NCI-H345 treated with DMSO at 0.1 percent for 48 hours (cell line): ENCODE measurements around the gene DRD2.
"Not testable (repeated sequence)": the region's sequence is repeated elsewhere in the genome, so short reads cannot be mapped to it uniquely, and the experiment has no call there.

ENCODE experiments used
- DNase-seq: peaks from one replicate; lab custom pipeline; 2025; ENCODE audit not compliant: unreplicated experiment; lab: John Stamatoyannopoulos, UW

Gene DRD2

DNA sequence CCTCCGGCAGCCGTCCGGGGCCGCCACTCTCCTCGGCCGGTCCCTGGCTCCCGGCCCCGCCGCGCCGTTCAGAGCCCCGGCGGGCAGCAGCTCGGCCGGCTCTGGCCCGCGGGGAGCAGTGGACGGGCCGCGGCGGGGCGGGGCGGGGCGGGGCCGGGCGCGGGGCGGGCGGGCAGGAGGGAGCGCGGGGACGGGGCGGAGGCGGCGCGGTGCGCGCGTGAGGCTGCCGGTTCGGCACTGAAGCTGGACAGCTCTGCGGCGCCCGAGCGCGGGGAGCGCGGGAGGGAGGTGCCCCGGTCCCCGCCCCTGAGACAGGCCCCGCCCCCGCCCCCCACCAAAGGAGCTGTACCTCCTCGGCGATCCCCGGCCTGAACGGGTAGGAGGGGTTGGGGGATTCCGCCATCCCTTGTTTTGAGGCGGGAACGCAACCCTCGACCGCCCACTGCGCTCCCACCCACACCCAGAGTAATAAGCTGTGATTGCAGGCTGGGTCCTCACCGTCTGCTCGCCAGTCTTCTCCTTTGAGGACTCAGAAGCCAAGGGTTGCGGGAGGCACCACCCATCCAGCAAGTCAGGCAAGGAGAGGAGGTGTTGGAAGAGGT lies at the start of gene DRD2:
Gene DRD2, minus strand, starts transcription at position 239 of the 602 bp plus-strand sequence. CDS start 50,747 bp downstream, outside the sequence.
- peak; percentile 41 for DNase-seq

GRCh38 chr11:113523906-113524305 lies 48.7 kb upstream of the DRD2 start:
- not testable (repeated sequence) for DNase-seq

- DNase-seq = no peak
Measured at GRCh38 chr11:113521737-113522517, 46.7 kb upstream of the DRD2 start.

DNA sequence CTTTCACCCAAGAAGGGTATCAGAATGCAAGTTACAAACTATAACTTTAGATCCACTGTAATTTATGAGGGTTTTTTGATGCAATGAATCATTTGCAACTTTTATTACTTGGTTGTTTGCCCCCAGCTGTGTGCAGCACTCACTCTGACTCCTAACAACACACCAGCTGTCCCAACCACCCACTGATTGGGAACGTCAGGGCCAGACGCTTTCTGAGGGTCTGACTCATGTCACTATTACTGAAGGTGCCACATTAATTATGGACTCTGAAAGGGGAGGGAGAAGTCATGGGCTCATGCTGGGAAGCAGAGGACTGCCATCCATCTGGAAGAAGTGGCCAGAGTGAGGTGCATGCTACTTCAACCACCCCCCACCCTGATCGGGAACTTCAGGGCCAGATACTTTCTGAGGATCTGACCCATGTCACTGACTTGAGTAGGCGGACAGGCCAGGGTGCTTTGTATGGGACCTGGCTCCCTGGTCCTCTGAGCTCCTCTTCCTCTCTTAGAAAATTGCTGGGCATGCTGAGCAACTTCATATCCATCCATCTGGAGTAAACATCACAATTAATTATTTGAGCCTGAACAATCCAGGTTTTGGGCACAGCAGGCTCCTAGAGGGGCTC lies 44.9 kb upstream of the DRD2 start:
- DNase-seq = no peak

GRCh38 chr11:113518716-113519495 lies 43.7 kb upstream of the DRD2 start:
- DNase-seq = no peak

- no peak for DNase-seq
Measured at GRCh38 chr11:113517361-113517760, 42.2 kb upstream of the DRD2 start.

- DNase-seq = no peak
Measured at GRCh38 chr11:113514856-113515255, 39.7 kb upstream of the DRD2 start.

- no peak for DNase-seq
Measured at GRCh38 chr11:113507341-113507740, 32.1 kb upstream of the DRD2 start.

- DNase-seq = no peak
Measured at GRCh38 chr11:113506893-113507292, 31.7 kb upstream of the DRD2 start.

DNA sequence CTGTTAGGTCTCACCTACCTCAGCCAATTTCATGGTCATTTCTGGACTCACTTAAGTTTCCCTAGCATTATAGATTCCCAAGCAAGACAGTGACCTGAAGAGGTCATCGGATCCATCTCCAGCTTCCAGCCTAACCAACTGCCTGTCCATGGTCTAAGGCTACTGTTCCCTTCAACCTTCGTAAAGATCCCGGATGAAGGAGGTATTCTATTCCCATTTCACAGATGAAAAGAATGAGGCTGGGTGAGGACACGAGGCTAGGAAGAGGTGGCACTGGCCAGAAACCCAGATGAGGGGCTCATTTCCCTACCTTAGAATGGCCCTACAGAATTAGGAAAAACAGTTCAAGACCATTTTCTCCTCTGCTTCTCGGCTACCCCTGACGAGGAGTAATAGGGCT lies 31.3 kb upstream of the DRD2 start:
- no peak for DNase-seq

DNA sequence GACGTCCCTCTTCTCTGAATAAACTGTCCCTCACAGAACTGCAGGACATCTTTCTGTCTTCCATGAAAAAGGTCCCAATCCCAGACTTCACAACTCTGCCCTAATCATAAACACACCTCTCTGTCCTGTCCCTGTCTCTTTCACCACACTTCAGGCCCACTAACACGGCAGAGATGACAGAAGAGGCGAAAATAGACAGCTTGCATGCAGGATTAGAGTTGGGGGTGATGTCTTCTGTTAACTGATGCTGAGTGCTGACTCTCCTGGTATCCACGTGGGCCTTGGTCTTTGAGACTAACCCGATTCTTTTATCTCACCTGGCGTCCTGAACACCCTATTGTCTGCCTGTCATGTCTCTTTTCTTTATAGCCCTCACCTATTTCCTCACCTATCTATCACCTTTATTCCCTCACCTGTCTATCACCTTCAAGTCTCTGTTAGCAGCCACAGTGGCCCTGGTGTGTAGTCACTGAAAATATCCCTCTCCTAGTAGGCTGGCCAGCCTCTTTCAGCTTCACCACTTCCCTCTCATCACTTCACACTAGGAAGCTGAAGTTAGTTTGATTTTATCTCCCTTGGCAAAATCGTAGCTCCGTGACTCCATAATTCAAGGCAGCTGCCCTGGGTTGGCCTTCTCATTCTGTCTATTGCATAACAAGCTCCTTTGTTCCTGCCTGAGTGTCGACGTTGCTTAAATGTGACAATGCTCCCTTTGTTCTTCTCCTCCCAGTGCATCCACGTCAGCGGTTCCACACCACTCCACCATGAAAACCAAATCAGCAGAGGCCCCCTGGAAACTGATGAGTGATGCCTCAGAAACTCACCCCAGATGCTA lies 30.6 kb upstream of the DRD2 start:
- DNase-seq = peak; percentile 56

DNA sequence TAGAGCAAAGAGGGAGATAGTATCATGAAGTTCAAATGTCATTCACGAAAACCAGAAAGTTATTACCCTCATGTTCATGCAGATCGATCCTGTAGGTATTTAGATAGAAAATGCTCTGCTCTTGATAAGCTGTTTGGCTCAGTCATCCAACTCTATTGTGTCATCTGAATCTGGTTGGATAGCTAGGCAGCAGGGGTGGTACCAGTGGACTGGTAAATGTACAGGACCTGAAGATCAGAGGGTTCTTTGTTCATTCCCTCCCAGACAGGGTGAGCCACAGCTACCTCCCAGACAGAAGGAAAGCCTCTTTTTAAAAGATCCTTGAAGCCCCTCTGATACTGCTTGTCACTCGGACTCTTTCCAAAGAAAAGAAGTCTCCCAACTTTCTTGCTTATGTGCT lies 29.8 kb upstream of the DRD2 start:
- DNase-seq = no peak

DNA sequence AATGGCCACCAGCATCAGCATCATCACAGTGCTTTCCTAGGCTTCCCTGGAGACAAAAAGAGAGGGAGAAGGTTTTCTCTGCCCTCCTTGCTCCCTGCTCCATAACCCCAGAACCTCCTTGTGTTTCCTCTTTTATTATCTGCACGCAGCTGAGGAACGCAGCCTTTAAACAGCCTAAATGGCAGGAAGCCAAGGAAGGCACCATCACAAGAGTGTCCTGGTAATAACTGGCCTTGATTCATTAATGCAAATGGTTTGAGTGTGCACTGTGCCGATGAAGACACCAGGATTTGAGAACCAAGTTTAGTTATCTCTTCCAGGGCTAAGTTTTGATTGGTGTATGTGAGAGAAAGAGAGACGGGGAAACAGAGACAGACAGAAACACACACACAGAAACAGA lies 29.4 kb upstream of the DRD2 start:
- no peak for DNase-seq

DNA sequence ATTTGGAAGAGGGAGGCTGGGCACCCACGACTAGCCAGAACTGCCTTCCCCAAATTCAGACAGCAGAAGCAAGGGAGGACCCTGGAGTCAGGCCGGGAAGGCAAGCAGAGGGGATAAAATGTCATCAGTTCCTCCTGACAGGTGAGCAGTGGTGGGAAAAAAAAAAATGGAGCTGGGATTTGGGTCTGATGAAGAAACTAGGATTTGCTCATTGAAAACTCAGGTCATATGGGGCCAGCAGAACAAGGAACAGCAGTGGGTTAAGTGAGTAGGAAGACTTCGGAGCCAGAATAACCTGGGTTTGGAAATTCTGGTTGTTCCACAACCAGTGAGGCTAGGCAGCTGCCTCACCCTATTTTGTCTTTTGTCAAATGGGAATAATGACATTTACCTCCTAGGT lies 28.9 kb upstream of the DRD2 start:
- no peak for DNase-seq

DNA sequence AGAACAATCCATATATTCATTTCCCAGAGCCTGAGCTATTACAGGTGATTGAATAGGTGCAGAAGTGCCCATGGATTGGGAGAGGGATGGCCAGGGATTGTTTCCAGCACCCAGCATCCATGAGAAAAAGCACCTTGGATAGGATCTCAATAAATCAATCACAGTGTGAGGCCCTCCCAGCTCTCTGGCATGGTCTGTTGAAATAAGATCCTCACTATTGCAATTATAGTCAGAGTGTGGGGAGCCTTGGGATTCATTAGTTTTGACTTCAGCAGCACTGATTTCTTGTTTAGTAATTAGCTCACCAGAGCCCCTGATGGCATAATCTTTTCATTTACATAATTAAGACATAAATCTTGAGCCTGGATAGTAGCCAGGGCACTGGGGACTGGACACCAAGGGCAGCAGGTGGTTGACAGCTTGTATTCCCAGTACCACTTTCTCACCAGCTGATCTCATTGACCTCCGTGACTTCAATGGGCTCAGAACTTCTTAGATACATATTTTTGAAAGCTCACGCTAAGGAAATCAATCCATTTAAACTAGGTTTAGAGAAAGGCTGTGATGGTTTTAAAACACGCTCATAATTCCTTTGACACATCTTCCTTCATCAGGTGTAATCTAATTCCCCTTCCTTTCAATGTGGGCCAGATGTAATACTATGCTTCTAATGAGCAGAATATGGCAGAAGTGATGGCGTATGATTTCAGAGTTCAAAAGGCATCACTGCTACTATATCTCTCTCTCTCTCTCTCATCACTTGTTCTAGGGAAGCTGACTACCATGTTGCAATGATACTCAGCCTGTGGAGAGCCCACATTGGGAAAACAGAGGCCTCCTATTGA lies 22.1 kb upstream of the DRD2 start:
- no peak for DNase-seq

- DNase-seq = no peak
Measured at GRCh38 chr11:113496026-113496651, 20.9 kb upstream of the DRD2 start.

DNA sequence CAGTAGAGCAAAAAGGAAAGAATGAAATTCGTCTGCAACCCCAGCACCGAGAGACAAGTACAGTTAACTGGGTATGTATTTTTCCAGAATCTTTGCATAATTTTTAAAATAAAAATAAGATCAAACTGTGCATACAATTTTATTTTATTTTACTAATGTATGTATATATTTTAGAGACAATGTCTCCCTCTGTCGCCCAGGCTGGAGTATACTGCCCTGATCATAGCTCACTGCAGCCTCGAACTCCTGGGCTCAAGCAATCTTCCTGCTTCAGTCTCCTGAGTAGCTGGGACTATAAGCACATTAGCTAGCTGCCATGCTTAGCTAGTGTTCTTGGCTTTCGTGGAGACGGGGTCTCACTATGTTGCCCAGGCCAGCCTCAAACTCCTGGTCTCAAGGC lies 18.8 kb upstream of the DRD2 start:
- DNase-seq = no peak

DNA sequence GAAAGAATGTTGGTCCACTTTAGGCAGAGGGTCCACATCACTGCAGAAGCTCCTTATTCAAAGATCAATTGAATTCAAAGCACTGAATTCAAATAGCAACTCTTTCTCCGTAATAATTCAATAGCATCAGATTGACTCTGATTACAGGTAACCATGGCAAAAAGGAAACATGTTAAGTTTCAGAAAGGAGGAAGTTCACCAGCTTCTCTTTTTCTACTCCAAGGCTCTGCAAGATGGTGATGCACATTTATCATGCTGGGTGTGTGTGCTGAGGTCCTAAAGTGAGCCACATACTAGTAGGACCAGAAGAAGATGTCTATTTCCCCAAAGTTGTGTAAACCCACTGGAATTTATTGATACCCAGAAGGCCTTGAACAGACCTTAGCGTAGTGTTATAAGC lies 18.0 kb upstream of the DRD2 start:
- DNase-seq = no peak

- DNase-seq = peak; percentile 11
Measured at GRCh38 chr11:113488931-113489351, 13.7 kb upstream of the DRD2 start.
